BLaER1 treated with 17β-estradiol and CSF1 and Interleukin-3, amounts not matched to agents 10 nM and 100 nM (cell line): ENCODE results near the gene ODAD3.
A peak's percentile ranks its signal among the peaks of the same experiment; 100 is the strongest.
"Not testable (repeated sequence)": the region's sequence is repeated elsewhere in the genome, so short reads cannot be mapped to it uniquely, and the experiment has no call there.

Experiments used
- H3K27ac ChIP-seq, 11 experiments: shearing (Covaris generic); formaldehyde crosslinking; 2 replicates each; pipeline ENCODE4 v1.8.1; 2022
- H3K27me3 ChIP-seq, 11 experiments: shearing (Covaris generic); formaldehyde crosslinking; 2 replicates each; pipeline ENCODE4 v1.8.1; 2022
- H3K36me3 ChIP-seq, 11 experiments: shearing (Covaris generic); formaldehyde crosslinking; 2 replicates each; pipeline ENCODE4 v1.8.1; 2022
- H3K4me1 ChIP-seq, 10 experiments: shearing (Covaris generic); formaldehyde crosslinking; 2 replicates each; pipeline ENCODE4 v1.8.1; 2022
- H3K4me2 ChIP-seq, 11 experiments: shearing (Covaris generic); formaldehyde crosslinking; 2 replicates each; pipeline ENCODE4 v1.8.1; 2022
- H3K4me3 ChIP-seq, 10 experiments: shearing (Covaris generic); formaldehyde crosslinking; 2 replicates each; pipeline ENCODE4 v1.8.1; 2022
- H3K9ac ChIP-seq, 11 experiments: shearing (Covaris generic); formaldehyde crosslinking; 2 replicates each; pipeline ENCODE4 v1.8.1; 2022
- H3K9me3 ChIP-seq, 11 experiments: shearing (Covaris generic); formaldehyde crosslinking; replicated peaks in 1 of 11; 2 replicates each; pipeline ENCODE4 v1.8.1; 2022
- H4K20me1 ChIP-seq, 11 experiments: shearing (Covaris generic); formaldehyde crosslinking; 2 replicates each; pipeline ENCODE4 v1.8.1; 2022
- Cebpa-rat ChIP-seq, 11 experiments: shearing (Covaris generic); IDR thresholded peaks; 2 replicates each; pipeline ENCODE4 v1.8.1; 2022

The ODAD3 gene

DNA sequence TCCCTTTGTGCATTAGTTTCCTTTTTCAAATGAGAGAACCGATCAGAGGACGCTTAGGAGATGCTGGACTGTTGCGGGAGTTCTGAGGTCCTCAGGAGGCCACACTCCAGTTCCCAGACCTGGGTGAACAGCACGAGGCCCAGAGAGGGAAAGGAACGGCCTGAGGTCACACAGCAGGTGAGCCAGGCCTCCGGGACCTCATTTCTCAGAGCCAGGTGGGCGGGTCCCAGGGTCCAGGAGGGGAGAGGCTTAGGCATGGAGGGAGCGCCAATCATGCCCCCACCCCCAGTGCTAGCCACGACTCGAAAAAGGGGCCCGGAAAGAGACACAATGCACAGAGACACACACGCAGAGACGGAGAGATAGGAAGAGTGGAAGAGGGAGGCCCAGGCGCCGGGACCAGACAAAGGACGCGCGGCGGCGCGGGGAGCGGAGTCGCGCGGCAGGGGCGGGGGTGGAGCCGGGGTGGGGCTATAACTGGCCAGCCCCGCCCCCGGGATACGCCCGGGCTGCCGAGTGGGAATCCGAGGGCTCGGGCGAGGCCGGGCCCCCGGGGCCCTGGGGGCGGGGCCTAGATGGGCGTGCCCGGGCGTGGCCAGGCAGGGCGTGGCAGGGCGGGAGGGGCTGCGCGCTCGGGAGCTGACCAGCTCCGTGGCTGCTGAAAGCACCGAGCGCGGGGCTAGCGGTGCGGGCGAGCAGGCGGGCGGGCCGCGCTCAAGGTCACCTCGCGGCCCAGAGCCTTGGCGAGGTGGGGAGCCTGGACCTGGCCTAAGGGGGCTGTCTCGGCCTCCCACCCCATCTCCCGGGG is 44.4 kb upstream of the ODAD3 start:
- Histone ChIP-seq H4K20me1 (peaks cover 0 to 8% (median 0%) of the 10 kb centered on the region in 11 experiments; a peak in 2 of 22 replicates), H3K27me3 (peaks cover 9 to 34% (median 23%) of the 10 kb centered on the region in 11 experiments; a peak in 19 of 22 replicates), H3K27ac (no peak overlapping the region), H3K4me3 (no peak overlapping the region), H3K36me3 (no peaks in the 10 kb centered on the region), H3K9ac (no peak overlapping the region), H3K4me1 (peaks cover 18 to 43% (median 24%) of the 10 kb centered on the region in 10 experiments), H3K9me3 (no peaks in the 10 kb centered on the region), H3K4me2 (peak overlapping the region in 5 of 11 experiments; percentile 33 to 48 (median 37); a peak in 8 of 22 replicates)
- no peak for TF ChIP-seq Cebpa-rat (IDR thresholded peaks at IDR 0.05)

DNA sequence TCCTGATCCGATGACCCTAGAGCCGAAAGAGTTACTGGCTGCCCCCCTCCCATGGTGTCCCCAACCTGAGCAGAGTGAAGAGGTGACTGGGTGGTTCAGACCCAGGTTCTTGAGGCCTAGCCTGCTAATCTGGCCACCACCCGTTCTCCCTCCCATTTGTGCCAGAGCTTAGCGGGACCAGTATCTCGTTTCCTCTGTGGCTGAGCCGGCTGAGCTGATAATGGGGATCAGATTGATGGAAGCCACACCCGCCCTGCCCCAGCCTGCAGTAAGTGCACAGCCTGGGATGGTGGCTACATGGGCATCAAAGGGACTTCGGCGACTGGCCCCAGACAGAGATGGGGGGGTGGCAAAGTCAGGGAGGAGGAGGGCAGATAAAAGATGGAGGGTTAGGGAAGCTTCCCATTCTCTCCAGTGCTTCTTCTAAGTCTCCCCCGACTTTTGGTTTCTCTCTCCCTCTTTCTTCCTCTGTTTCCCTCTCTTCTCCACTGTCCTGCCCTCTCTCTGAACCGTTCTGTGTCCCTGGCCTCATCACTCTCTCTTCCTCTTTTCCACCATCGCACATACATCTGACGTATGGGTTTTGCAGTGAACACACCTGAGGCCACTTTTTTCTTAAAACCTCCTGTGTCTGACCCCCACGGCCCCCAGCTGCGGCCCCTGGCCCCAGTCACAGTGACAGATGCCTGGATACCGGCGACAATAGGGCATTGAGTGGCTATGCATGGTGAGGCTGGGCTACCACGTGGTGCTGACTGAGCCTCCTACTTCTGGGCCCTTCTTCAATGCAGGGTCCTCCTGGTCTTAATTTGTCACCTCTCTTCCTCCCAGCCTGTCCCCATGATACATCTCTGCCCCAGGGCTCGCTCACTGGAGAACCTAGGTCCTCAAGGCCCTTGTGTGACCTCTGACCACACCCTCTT is 43.5 kb upstream of the ODAD3 start:
- no peak for TF ChIP-seq Cebpa-rat (IDR thresholded peaks at IDR 0.05)
- Histone ChIP-seq H3K9ac (no peak overlapping the region), H4K20me1 (peaks cover 0 to 8% (median 0%) of the 10 kb centered on the region in 11 experiments; a peak in 2 of 22 replicates), H3K27ac (no peak overlapping the region), H3K4me3 (no peak overlapping the region), H3K4me2 (peak overlapping the region in 5 of 11 experiments; percentile 33 to 48 (median 37); a peak in 9 of 22 replicates), H3K4me1 (peaks cover 13 to 37% (median 21%) of the 10 kb centered on the region in 10 experiments), H3K36me3 (no peaks in the 10 kb centered on the region), H3K27me3 (peaks cover 9 to 34% (median 23%) of the 10 kb centered on the region in 11 experiments; a peak in 19 of 22 replicates), H3K9me3 (no peaks in the 10 kb centered on the region)

DNA sequence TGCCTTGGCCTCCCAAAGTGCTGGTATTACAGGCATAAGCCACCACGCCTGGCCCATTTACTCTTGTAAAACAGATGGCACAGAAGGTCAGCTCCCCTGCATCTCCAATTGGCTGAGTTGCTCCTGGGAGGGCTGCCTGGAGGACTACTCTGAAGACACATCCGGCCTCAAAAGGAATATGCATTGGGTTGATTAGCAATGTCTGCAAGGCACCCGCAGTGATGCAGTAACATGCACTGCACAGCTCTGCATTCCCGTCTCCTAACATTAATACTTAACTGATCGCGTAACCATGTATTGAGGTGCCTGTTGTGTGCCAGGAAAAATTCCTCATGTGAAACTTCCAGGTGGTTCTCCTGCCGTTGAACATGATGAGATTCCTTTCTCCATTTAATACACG is 40.9 kb upstream of the ODAD3 start:
- Histone ChIP-seq H3K4me3 (no peak overlapping the region), H3K9ac (no peak overlapping the region), H3K4me2 (no peak overlapping the region), H4K20me1 (peaks cover 0 to 8% (median 0%) of the 10 kb centered on the region in 11 experiments; a peak in 2 of 22 replicates), H3K9me3 (no peaks in the 10 kb centered on the region), H3K36me3 (no peaks in the 10 kb centered on the region), H3K27ac (no peak overlapping the region), H3K4me1 (peaks cover 0 to 19% (median 6%) of the 10 kb centered on the region in 10 experiments; a peak in 9 of 20 replicates), H3K27me3 (peaks cover 0 to 19% (median 8%) of the 10 kb centered on the region in 11 experiments; a peak in 13 of 22 replicates)
- no peak for TF ChIP-seq Cebpa-rat (IDR thresholded peaks at IDR 0.05)

DNA sequence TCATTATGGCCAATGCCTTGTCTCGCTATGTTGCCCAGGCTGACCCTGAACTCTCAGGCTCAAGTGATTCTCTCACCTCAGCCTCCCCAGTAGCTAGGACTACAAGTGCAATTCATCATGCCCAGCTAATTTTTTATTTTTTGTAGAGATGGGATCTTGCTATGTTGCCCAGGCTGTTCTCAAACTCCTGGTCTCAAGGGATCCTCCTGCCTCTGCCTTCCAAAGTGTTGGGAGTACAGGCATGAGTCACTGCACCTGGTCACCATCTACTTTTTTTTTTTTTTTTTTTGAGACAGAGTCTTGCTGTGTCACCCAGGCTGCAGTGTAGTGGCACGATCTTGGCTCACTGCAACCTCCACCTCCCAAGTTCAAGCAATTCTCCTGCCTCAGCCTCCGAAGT is 40.4 kb upstream of the ODAD3 start:
- H3K36me3 ChIP-seq, H3K27ac ChIP-seq, H4K20me1 ChIP-seq, H3K4me3 ChIP-seq, H3K9me3 ChIP-seq, H3K9ac ChIP-seq, H3K4me2 ChIP-seq: not testable (repeated sequence)
- Histone ChIP-seq H3K27me3 (peaks cover 0 to 15% (median 5%) of the 10 kb centered on the region in 11 experiments; a peak in 13 of 22 replicates), H3K4me1 (peaks cover 0 to 19% (median 6%) of the 10 kb centered on the region in 10 experiments; a peak in 9 of 20 replicates)

DNA sequence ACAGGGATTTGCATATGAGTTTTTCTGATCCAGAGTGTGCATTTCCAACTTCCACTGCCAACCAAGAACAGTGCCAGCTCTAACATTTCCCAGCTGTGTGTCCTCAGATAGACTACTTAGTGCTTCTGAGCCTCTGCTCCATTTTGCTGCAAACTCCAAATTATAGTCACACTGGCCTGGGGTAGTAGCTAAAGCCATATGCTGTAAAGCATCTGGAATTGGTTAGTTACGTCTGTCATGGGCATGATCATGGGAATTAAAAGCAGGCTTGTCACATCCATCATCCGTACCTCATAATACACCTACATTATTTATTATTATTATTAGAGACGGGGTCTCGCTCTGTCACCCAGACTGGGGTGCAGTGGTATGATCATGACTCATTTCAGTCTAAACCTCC is 38.8 kb upstream of the ODAD3 start:
- Histone ChIP-seq H3K9ac (no peak overlapping the region), H3K4me2 (no peak overlapping the region), H3K36me3 (no peaks in the 10 kb centered on the region), H4K20me1 (peaks cover 0 to 7% (median 0%) of the 10 kb centered on the region in 11 experiments; a peak in 2 of 22 replicates), H3K9me3 (no peaks in the 10 kb centered on the region), H3K4me1 (peaks cover 0 to 10% (median 3%) of the 10 kb centered on the region in 10 experiments; a peak in 9 of 20 replicates), H3K27ac (no peak overlapping the region), H3K27me3 (peaks cover 0 to 5% (median 0%) of the 10 kb centered on the region in 11 experiments; a peak in 6 of 22 replicates), H3K4me3 (no peak overlapping the region)
- TF ChIP-seq Cebpa-rat (IDR thresholded peaks at IDR 0.05): no peak

DNA sequence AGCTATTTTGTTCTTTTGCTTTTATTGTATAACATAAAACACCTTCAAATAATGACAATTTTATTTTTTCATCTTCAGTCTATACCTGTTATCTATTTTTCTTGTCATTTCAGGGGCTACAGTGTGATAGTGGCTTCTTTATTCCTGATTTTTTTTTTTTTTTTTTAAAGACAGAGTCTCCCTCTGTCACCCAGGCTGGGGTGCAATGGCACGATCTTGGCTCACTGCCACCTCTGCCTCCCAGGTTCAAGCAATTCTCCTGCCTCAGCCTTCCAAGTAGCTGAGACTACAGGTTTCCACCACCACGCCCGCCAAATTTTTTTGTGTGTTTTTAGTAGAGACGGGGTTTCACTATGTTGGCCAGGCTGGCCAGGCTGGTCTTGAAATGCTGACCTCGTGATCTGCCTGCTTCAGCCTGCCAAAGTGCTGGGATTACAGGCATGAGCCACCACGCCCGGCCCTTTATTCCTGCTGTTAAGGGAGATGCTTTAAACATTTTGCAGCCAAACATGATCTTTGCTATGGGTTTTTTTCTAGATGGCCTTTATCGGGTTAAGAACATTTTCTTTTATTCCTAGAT is 33.4 kb upstream of the ODAD3 start:
- not testable (repeated sequence) for H3K27me3 ChIP-seq, H4K20me1 ChIP-seq, H3K4me3 ChIP-seq, H3K4me2 ChIP-seq, H3K9ac ChIP-seq, H3K27ac ChIP-seq, H3K9me3 ChIP-seq, H3K36me3 ChIP-seq
- peaks cover 0 to 16% (median 5%) of the 10 kb centered on the region in 10 experiments; a peak in 9 of 20 replicates for H3K4me1 ChIP-seq

DNA sequence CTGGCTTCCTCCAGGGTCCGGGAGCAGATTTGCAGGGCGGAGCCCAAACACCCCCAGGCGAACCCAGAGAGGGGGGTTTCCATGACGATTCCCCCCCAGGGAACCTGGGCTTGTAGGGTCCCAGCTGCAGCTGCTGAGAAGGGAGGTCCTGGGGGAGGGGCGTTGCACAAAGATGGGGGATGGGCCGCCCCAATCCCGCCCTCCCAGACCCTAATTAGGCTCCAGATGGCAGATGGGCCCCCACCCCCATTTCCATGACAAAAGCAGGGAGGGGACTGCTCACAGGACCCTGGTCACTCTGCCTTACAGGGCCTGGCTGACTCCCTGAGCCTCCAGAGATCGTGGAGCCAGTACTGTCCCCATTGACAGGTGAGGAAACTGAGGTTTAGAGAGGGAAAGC is 30.7 kb upstream of the ODAD3 start:
- Histone ChIP-seq H3K4me2 (peak overlapping the region in 5 of 11 experiments; percentile 21 to 51 (median 29); a peak in 7 of 22 replicates), H3K9me3 (no peaks in the 10 kb centered on the region), H4K20me1 (no peaks in the 10 kb centered on the region; a peak in 1 of 22 replicates), H3K4me1 (peaks cover 0 to 20% (median 5%) of the 10 kb centered on the region in 10 experiments; a peak in 9 of 20 replicates), H3K9ac (no peak overlapping the region), H3K4me3 (no peak overlapping the region), H3K27me3 (no peaks in the 10 kb centered on the region), H3K27ac (no peak overlapping the region), H3K36me3 (no peaks in the 10 kb centered on the region)
- TF ChIP-seq Cebpa-rat (IDR thresholded peaks at IDR 0.05): no peak

DNA sequence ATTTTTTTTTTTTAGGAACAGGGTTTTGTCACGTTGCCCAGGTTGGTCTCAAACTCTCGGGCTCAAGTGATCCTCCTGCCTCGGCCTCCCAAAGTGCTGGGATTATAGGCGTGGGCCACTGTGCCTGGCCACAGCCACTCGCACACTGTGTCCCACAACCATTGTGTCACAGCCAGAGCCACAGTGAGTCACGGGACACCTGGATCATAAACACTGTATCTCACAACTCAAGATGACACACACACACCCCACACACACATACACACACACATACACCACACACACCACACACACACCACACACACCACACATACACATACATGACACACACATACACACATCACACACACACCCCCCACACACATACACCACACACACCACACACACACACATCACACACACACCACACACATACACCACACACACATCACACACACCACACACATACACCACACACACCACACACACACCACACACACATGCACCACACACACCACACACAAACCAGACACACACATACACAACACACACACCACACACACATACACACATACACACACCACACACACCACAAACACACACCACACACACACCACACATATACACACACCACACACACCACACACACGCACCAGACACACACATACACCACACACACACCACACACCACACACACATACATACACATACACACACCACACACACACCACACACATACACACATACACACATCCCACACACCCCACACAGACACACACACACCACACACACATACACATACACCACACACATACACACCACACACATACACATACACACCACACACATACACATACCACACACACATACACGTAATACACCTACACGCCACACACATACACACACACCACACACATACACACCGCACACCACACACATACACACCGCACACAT is 29.7 kb upstream of the ODAD3 start:
- Histone ChIP-seq H3K4me2 (peak overlapping the region in 5 of 11 experiments; percentile 5 to 29 (median 11); a peak in 2 of 22 replicates), H3K36me3 (no peaks in the 10 kb centered on the region), H3K4me1 (peaks cover 0 to 20% (median 5%) of the 10 kb centered on the region in 10 experiments; a peak in 9 of 20 replicates), H3K4me3 (no peak overlapping the region), H3K27ac (no peak overlapping the region), H3K27me3 (no peaks in the 10 kb centered on the region), H4K20me1 (no peaks in the 10 kb centered on the region; a peak in 1 of 22 replicates), H3K9me3 (no peaks in the 10 kb centered on the region), H3K9ac (no peak overlapping the region)
- no peak for TF ChIP-seq Cebpa-rat (IDR thresholded peaks at IDR 0.05)
